Fibroblast of peridontal ligament (primary cell): ENCODE data around the gene PPRC1.
A peak's percentile ranks its signal among the peaks of the same experiment; 100 is the strongest.

Experiments
- DNase-seq: peaks from one replicate; pipeline ENCODE4 v3.0.0-alpha.2; 2010; ENCODE audit errors: extremely low read depth

PPRC1 gene

DNA sequence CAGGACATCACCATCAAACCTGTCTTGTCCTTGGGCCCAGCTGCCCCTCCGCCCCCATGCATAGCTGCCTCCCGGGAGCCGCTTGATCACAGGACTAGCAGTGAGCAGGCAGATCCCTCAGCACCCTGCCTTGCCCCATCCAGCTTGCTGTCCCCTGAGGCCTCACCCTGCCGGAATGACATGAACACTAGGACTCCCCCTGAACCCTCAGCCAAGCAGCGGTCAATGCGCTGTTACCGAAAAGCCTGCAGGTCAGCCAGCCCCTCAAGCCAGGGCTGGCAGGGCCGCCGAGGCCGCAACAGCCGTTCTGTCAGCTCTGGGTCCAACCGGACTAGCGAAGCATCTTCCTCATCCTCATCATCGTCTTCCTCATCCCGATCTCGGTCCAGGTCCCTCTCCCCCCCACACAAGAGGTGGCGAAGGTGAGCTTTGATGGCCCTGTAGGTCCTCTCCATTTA, 14.2 kb downstream of the PPRC1 start:
- DNase-seq = no peak

DNA sequence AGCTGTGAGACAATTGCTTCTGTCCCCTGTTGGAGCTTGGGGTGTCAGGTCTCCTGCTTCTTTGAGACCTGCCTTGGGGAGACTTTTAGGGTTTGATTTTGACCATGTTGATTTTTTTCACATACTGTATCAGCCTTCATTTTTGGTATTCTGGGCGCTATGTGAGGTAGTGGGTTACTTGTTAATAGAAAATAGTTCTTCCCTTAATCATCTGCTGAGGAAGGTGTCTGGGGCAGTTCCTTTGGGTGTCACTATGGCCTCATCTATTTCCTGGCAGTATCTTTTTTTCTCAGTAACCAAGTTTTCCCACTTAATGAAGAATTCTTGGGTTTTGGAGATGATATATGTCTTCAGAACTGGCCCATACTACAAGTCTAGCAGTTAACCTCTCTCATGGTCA, 14.7 kb downstream of the PPRC1 start:
- DNase-seq = no peak

DNA sequence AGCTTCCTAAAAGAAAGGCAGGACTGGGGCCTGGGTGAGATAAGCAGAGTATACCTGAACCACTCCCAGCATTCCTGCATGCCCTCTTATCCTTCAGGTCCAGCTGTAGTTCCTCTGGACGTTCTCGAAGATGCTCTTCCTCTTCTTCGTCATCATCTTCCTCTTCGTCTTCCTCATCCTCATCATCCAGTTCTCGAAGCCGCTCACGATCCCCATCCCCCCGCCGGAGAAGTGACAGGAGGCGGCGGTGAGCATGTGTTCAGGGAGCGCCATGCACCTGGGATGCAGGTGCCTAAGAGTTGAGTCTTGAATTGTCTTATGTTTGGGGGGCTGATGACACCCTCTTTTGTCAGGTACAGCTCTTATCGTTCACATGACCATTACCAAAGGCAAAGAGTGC, 15.4 kb downstream of the PPRC1 start:
- DNase-seq = no peak

DNA sequence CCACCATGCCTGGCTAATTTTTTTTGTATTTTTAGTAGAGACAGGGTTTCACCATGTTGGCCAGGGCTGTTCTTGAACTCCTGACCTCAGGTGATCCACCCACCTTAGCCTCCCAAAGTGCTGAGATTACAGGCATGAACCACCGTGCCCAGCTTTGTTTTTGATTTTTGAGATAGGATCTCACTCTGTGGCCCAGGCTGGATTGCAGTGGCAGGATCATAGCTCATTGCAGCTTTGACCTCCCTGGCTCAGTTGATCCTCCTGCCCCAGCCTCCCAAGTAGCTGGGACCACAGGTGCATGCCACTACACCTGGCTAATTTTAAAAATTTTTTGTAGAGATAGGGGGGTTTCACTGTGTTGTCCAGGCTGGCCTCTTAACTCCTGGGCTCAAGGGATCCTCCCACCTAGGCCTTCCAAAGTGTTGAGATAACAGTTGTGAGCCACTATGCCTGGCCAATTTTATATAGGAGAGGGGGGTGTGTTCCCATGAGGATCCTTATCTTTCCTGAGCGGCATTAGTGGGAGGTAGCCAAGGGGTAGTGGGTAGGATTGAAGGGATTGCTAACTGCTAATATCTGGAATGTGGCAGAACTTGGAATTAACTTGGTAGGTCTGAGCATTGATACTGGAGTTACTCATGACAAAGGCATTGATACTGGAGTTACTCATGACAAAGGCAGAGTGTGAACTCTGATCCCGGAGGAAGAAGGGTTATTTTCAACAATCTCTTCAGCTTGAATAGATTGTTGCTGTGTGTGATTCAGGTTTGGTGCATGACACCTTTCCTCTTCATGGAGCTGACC, 18.3 kb downstream of the PPRC1 start:
- peak; percentile 56 for DNase-seq

DNA sequence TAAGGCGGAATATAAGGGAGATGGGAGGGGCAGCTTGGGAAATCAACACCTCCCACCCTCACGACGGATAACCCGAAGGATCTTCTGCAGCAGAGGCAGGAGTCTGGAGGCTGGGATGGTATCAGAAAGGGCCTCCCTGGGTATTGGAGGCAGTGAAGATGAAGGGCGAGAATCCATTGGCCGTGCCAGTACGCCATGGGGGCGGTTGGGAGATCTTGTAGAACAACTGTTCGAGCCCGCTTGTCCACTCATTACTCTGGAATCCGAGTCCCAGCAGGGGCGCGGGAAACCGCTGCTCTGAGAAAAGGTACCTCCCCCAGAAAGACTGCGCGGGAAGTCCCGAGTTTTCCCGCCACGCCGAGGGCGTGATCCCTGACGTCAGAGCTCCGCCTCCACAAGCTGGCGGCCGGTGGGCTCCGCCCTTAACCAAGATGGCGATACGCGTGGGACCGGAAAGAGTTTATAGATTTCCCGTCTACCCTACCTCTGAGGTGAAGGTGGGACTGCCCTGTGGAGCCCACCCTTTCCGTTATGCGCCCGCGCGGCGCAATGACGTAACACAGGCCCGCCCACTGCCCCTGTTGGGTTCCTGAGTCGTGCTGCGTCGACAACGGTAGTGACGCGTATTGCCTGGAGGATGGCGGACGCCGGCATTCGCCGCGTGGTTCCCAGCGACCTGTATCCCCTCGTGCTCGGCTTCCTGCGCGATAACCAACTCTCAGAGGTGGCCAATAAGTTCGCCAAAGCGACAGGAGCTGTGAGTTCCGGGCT, 19.1 kb downstream of the PPRC1 start, which contains the start of gene NOLC1:
Gene NOLC1, plus strand, starts transcription at position 616 of the 771 bp plus-strand sequence. Its CDS starts 22 bp downstream, at position 638.
- peak; percentile 99 for DNase-seq

DNA sequence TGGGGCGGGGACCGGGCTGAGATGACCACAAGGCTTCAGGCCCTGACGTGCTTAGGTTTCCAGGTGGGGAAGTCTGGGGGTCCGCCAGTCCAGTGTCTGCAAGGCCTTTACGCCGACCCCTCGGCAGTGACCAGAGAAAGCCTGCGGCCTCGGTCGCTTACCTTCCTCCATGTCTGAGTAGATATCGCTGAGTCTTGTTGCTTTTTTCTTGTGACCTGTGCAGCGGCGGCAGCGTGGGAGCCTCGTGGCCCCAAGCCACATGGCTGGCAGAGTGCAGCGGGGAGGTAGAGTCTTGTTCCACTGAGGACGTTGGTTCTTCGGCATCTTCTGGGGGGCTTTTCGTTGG, 19.7 kb downstream of the PPRC1 start:
- DNase-seq = no peak

DNA sequence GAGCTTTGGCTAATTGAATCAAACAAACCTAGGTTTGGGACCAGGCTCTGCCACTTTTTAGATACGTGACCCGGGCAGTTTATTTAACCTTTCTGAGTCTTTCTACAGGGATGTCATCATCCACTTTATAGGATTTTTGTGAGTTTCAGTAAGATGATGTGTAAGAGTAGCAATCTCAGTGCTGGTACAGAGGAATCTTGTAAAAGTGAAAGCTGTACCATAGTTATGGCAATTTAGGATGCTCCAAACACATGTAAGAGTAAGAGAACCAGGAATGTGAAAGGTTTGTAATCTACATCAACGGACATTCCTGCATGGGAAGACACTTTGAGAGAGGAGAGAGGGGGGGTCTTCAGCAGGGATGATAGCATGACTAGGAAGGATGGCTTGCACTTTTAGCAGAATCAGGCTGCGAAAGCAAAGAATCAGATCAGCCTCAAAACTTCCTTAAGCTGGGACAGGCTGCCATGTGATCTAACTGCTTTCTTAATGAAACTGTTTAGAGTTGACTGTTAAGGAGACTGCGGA, 20.3 kb downstream of the PPRC1 start:
- peak; percentile 22 for DNase-seq

DNA sequence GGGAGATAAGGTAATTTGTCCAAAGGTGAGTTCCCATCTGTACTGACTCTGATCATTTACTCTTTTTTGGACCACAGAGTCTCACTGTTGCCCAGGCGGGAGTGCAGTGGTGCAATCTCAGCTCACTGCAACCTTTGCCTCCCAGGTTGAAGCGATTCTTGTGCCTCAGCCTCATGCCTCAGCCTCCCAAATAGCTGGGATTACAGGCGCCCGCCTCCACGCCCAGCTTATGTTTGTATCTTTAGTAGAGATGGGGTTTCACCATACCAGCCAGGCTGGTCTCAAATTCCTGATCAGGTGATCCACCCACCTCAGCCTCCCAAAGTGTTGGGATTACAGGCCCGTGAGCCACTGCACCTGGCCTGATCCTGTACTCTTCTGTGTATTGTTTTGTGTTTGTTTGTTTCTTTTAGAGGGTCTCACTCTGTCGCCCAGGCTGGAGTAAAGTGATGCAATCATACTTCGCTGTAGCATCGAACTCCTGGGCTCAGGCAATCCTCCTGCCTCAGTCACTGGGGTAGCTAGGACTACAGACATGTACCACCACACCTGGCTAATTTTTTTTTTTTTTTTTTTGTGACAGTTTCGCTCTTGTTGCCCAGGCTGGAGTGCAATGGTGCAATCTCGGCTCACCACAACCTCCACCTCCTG, 21.8 kb downstream of the PPRC1 start:
- no peak for DNase-seq

DNA sequence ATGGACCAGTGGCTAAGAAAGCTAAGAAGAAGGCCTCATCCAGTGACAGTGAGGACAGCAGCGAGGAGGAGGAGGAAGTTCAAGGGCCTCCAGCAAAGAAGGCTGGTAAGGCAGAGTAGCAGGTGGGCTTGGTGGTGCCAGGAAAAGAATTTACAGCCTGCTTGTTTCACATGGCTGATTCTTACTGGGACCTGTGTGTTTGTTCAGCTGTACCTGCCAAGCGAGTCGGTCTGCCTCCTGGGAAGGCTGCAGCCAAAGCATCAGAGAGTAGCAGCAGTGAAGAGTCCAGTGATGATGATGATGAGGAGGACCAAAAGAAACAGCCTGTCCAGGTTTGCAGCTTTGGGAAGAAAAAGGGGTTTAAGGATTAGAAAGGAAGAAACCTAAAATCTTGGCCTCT, 24.4 kb downstream of the PPRC1 start:
- no peak for DNase-seq

DNA sequence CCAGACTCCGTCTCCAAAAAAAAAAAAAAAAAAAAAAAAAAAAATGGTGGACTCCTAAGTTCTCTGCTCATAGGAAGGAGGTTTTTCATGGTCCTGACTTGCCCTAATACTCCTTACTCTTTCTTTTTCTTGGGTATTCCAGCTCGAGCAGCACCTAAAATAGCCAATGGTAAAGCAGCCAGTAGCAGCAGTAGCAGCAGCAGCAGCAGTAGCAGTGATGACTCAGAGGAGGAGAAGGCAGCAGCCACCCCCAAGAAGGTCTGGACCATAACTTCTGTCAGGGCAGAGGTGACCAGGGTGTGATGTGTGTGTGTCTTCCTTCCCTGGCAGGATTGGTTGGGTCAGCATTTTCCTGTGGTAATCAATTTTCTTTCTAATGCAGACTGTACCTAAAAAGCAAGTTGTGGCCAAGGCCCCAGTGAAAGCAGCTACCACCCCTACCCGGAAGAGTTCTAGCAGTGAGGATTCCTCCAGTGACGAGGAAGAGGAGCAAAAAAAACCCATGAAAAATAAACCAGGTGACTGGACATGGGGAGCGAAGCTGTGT, 26.3 kb downstream of the PPRC1 start:
- DNase-seq = no peak

DNA sequence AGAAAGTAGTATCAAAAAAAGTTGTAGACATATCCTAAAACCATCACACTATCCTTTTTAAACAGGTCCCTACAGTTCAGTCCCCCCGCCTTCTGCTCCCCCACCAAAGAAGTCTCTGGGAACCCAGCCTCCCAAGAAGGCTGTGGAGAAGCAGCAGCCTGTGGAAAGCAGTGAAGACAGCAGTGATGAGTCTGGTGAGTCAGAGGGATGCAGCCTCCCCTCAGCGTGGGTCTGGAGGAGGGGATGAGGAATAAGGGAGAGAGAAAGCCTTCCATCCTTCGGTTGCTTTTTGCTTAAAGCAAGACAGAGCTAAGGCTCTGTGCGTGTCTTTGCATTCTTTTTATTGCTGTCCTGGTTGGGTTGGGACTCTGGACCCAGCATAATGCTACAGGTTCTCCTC, 27.0 kb downstream of the PPRC1 start:
- no peak for DNase-seq

DNA sequence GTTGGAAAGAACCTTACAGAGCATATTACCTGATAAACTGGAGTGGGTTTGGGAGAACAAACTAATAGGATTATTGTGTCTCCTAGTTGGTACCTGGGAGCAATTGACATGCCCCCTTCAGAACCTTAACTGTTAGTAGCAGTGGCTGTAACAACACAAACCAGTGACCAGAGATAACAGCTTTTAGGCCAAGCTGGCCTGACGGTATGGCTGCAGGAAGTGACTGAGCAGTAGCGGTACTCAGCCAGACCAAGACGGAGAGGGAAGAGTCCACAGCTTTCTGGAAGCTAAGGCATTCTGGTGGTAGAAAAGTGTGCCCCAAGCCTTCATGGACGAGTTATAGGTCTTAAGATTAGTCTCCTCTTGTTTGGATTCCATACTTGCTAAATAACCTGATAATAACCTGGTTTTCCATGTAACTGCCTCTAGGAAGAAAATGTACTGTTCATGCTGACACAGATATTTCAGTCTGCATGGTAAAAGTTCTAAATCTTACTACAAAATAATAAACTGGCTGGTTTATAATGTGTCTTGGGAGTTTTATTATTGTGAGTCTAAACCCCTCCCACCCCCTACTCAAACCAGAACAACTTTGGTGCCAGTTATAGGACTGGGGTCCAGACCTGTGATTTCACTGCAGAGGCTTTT, 30.6 kb downstream of the PPRC1 start:
- no peak for DNase-seq

DNA sequence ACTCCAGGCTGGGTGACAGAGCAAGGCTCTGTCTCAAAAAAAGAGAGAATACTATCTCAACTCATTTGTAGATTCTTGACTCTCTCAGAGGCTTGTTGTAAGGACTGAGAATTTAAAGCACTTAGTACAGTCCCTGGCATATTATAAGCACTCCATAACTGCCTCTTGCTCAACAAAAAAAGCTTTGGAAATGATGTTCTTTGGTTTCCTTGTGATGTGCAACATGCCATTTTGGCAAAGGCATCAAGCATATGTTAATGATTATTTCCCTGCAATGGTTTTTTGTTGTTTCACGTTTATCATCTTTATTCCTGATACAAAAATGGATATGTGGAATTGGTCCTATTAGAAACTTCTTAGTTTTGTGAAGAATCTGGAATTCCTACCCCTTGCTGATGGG, 35.0 kb downstream of the PPRC1 start:
- peak; percentile 93 for DNase-seq

DNA sequence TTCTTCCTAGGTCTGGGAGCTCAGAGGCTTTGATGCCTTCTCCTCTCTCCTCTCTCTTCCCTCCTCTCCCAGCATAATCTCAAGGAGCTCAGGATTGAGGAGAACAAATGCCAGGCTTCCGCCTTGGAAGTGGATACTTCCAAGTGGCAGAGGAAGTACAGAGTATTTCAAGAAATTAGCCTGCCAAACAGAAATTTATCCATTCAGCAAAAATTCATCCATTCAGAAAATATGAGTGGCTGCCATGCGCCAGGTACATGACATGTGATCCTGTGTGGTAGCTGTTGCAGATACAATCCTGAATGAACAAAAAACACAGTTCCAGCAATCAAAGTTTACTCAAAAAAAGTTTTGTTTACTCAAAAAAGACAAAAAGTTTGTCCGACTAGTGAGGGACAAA, 37.8 kb downstream of the PPRC1 start:
- DNase-seq = no peak

DNA sequence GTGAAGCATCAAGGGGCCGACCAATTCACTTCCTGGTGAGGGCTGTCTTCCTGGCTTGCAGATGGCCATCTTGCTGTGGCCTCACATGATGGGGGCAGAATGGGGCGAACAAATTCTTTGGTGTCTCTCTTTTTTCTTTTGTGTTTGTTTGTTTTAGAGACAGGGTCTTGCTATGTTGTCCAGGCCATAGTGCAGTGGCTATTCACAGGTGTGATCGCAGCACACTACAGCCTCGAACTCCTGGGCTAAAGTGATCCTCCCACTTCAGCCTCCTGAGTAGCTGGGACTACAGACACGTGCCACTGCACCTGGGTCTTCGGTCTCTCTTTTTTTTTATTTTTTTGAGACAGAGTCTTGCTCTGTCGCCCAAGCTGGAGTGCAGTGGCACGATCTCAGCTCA, 39.4 kb downstream of the PPRC1 start:
- DNase-seq = no peak

DNA sequence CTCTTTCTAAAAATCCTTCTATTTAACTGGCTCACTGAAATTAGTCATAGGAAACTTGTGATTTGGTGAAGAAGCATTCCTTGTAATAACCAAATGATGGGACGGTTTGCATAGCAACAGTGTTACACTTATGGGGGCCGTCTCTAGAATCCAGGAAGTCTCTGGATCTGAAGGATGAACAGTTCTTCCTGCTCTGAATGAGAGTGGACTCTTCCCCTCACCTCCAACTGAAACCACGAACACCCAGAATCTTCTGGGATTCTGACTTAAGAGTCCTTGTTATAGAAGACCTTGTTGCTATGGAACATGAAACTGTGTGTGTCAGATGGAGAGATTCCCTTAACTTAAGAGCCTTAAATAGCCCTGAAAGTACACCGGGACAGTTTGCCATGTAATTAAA, 42.6 kb downstream of the PPRC1 start:
- DNase-seq = peak; percentile 75

DNA sequence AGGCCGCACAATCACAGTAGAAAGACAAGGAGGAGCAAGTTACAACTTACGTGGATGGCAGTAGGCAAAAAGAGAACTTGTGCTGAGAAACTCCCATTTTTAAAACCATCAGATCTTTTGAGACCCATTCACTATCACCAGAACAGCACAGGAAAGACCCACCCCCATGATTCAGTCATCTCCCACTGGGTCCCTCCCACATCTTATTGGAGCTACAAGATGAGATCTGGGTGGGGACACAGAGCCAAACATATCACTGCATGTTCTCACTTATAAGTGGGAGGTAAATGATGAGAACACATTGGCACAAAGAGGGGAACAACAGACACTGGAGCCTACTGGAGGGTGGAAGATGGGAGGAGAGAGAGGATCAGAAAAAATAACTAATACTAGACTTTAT, 51.8 kb downstream of the PPRC1 start:
- DNase-seq = no peak

DNA sequence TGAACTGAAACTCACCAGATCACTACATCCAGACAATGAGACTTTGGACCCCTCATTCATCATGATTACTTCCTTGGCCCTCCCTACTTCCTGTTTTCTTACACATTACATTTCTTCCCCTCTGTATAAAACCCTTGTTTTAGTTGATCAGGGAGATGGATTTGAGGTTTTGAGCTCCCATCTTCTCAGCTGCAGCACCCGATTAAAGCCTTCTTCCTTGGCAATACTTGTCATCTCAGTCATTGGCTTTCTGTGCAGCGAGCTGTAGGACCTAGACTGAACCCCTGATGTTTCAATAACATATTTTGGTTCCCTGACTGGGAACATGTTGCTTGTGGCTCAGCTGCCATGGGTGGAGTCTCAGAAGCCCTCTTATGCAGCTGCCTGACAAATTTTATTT, 52.4 kb downstream of the PPRC1 start:
- DNase-seq = no peak

DNA sequence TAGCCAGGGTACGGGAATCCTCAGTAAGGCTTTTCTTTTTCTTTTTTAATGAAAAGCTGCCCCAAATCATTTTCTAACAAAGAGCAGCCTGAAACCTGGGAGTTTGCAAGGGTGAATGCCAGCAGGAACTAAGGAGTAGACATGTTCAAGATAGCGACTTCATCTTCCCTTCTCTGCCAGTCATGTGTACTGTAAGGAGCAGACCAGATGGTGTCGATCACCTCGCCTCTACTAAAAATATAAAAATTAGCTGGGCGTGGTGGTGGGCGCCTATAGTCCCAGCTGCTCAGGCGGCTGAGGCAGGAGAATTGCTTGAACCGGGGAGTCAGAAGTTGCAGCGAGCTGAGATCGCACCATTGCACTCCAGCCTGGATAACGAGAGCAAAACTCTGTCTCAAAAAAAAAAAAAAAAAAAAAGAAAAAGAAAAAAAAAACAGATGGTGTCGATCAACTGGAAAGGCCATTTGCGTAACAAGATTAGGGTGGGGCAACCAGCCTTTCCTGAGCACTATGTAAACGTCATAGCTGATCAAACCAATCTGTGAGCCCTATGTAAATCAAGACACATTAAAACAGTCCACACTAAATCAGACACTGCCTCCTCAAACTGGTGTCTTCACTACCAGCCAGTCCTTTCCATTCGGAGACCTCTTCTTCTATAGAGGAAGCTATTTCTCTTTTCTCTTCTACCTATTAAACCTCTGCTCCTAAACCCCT, 53.1 kb downstream of the PPRC1 start:
- DNase-seq = peak; percentile 7

DNA sequence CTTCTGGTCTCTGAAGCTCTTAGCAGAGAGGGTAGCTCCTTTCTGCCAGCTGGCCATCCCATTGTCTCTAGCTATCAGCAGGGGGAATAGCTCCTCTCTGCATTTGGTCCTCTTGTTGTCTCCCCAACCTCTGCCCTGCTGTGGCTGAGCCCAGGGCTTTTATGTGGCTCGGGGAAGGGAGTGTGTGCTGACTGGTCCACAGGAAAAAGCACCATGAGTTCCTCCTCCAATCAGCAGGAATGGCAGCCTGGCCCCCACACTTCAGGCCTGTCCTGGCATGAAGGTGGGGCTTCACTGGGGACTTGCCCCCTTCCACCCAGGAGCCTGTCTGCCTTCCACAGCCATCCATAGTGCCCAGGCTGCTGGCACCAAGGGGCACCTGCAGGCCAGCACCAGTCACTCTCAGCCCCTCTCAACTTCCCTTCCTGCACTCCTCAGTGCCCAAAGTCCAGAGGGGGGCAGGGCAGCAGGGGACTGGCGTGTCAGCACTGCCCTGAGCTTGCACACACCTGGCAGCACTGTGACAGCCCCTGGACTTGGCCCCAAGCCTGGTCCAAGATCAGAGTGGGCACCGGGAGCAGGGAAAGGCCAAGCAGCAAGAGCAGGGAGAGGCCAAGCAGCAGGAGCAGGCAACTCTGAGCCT, 55.6 kb downstream of the PPRC1 start:
- no peak for DNase-seq
